Heart left ventricle (tissue), 13 donors: ENCODE results near the gene PRR5L.

Source experiments
- POLR2A ChIP-seq, 2 donors: fragments of 450-650 bp; IDR thresholded peaks; one replicate each; pipeline ENCODE4 v1.6.1; 2017; ENCODE audit warnings: antibody characterized with exemption in 2 of 2, mild to moderate bottlenecking in 2 of 2, moderate library complexity in 2 of 2
- TF ChIP-seq, protein P1 (sequence below), 12 donors: fragments of 200-600 bp; sonication (generic) in 4 of 12; IDR thresholded peaks; one replicate each; pipeline versions ENCODE4 v1.5.0 to v1.8.0; 2018 to 2022; ENCODE audit warnings: antibody characterized with exemption in 12 of 12, mild to moderate bottlenecking in 5 of 12
- donor health status: ischemic (EF 13 %, LVEDD 7.1; RV severe dilation, severe dysfunction).
- donor health status: DM: no; HTN: yes; CAD: no.
- donor health status: DM: no; HTN: no; CAD: no.
- donor health status: ischemic (EF 25% LVEDD 6.9; RV normal size, moderate dysfunction).
- donor health status: ischemic (EF 25% LVEDD 5.7; RV mildly dilated, moderate dysfunction).
- donor health status: ischemic (EF 35%, LVEDD 5.7; RV mildly dilated, moderate dysfunction).
- donor health status: nonischemic (EF 11% LVEDD 7.7; RV severe dilation, severe dysfunction).
- donor health status: DM: yes; HTN: yes; CAD: no.
- donor health status: PGD.
- donor health status: ischemic (EF 29% LVEDD 5.4; RV normal size, mild dysfunction).
- donor health status: nonischemic (EF 23%, LVEDD 6.1; RV moderate dilation, normal function).

DNA sequence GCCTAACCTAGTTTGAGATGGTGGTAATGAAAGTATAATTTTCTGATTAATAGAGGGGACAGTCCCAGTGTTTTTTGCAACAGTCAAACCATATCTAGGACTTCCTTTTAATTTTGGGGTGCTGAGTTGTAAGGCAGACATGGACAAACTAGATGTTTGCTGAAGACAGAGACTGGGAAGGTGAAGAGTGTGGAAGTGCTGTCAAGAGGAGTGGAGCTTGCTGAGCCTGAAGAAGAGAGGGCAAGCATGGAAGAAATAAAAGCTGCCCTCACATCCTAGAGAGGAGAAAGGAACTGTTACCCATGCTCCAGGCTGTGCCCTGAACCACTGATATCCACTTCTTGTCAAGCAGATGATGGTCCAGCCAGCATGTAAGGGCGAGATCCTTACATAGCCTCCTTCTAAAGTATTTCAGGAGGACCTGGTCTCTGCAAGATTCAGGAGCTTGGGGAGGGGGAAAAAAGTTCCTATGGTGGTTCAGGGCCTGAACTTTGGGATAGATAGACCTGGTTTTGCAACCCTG, 51.4 kb downstream of the PRR5L start:
- TF ChIP-seq, protein P1, sequence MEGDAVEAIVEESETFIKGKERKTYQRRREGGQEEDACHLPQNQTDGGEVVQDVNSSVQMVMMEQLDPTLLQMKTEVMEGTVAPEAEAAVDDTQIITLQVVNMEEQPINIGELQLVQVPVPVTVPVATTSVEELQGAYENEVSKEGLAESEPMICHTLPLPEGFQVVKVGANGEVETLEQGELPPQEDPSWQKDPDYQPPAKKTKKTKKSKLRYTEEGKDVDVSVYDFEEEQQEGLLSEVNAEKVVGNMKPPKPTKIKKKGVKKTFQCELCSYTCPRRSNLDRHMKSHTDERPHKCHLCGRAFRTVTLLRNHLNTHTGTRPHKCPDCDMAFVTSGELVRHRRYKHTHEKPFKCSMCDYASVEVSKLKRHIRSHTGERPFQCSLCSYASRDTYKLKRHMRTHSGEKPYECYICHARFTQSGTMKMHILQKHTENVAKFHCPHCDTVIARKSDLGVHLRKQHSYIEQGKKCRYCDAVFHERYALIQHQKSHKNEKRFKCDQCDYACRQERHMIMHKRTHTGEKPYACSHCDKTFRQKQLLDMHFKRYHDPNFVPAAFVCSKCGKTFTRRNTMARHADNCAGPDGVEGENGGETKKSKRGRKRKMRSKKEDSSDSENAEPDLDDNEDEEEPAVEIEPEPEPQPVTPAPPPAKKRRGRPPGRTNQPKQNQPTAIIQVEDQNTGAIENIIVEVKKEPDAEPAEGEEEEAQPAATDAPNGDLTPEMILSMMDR (IDR thresholded peaks at IDR 0.05), result no peak
- no peak for TF ChIP-seq POLR2A (IDR thresholded peaks at IDR 0.05)
